ENCODE results near the gene PTPRA. TPM values are rescaled to one million over a fixed set of nuclear protein-coding genes. Genes with fewer than 3 reads are reported as not detected.

PTPRA gene
- polyA plus RNA-seq, 3 donors = 13.0 to 41.9 (median 13.1) TPM

GRCh38 chr20:2879146-2879545 is 5.9 kb downstream of the PTPRA start:
- peaks cover 38% of the 10 kb centered on the region for H3K4me1 Mint-ChIP-seq
- Histone ChIP-seq H3K4me2 (replicated peaks; ENCODE audit: extremely low read depth, low read length, poor library complexity, severe bottlenecking) (no peak overlapping the region), H3K79me2 (ENCODE audit: insufficient read depth, low read length) (peaks cover 96% of the 10 kb centered on the region), H3K9ac (ENCODE audit: insufficient read depth, low read length, poor library complexity, severe bottlenecking) (no peak overlapping the region), H3K4me3 (replicated peaks in 1 of 3; ENCODE audit: low read depth in 2 of 3, low read length in 3 of 3) (no peak overlapping the region), H3K27me3 (ENCODE audit: control insufficient read depth in 2 of 2, insufficient read depth in 2 of 2, low read length in 2 of 2) (no peaks in the 10 kb centered on the region), H4K20me1 (ENCODE audit: insufficient read depth, low read length) (peaks cover 89% of the 10 kb centered on the region), H2AFZ (ENCODE audit: insufficient read depth, low read depth, low read length, poor library complexity, severe bottlenecking) (no peak overlapping the region), H3K36me3 (replicated peaks in 1 of 2; ENCODE audit: control insufficient read depth in 1 of 2, insufficient read depth in 2 of 2, low read length in 2 of 2) (peaks cover 0 to 8% of the 10 kb centered on the region in 2 donors), H3K4me1 (ENCODE audit: control insufficient read depth in 1 of 2, insufficient read depth in 2 of 2, low read length in 2 of 2) (peaks cover 12 to 19% of the 10 kb centered on the region in 2 donors), H3K9me3 (replicated peaks in 1 of 2; ENCODE audit: control insufficient read depth in 1 of 2, insufficient read depth in 1 of 2, low read length in 2 of 2) (no peaks in the 10 kb centered on the region), H3K27ac (ENCODE audit: low read depth in 1 of 2, low read length in 2 of 2) (no peak overlapping the region)
- no peak overlapping the region for H3K4me3 Mint-ChIP-seq
- peaks cover 0 to 3% (median 0%) of the 10 kb centered on the region in 3 donors for H3K27me3 Mint-ChIP-seq (ENCODE audit: low read depth in 3 of 3)
- intact Hi-C loops (cut with micrococcal nuclease) = loop anchor here (10.0 kb wide), 2 partner anchors 106 to 116 kb away; no protein-coding TSS in a partner anchor
- DNase-seq = no peak
- H3K9me3 Mint-ChIP-seq = no peaks in the 10 kb centered on the region
- TF ChIP-seq CTCF (IDR thresholded peaks at IDR 0.05) = no peak
- H3K27ac Mint-ChIP-seq = peak overlapping the region in 1 of 7 donors; percentile 63
- 94% methylated on average over 3 of the region's 3 CpGs for WGBS (ENCODE audit: insufficient coverage)
- peaks cover 12 to 17% of the 10 kb centered on the region in 2 donors for H3K36me3 Mint-ChIP-seq

- Mint-ChIP-seq H3K27ac (no peak overlapping the region), H3K4me3 (no peak overlapping the region), H3K4me1 (peaks cover 40% of the 10 kb centered on the region), H3K9me3 (no peaks in the 10 kb centered on the region), H3K27me3 (ENCODE audit: low read depth in 3 of 3) (peaks cover 0 to 2% (median 0%) of the 10 kb centered on the region in 3 donors), H3K36me3 (peaks cover 5 to 14% of the 10 kb centered on the region in 2 donors)
- no peaks in the 10 kb centered on the region for H3K27me3 ChIP-seq (ENCODE audit: control insufficient read depth in 2 of 2, insufficient read depth in 2 of 2, low read length in 2 of 2)
- H3K27ac ChIP-seq (ENCODE audit: low read depth in 1 of 2, low read length in 2 of 2) = no peak overlapping the region
- TF ChIP-seq CTCF (IDR thresholded peaks at IDR 0.05) = no peak
- no peak for DNase-seq
- peaks cover 2 to 12% of the 10 kb centered on the region in 2 donors for H3K4me1 ChIP-seq (ENCODE audit: control insufficient read depth in 1 of 2, insufficient read depth in 2 of 2, low read length in 2 of 2)
- peaks cover 96% of the 10 kb centered on the region for H3K79me2 ChIP-seq (ENCODE audit: insufficient read depth, low read length)
- no peak overlapping the region for H2AFZ ChIP-seq (ENCODE audit: insufficient read depth, low read depth, low read length, poor library complexity, severe bottlenecking)
- no peak overlapping the region for H3K4me3 ChIP-seq (replicated peaks in 1 of 3; ENCODE audit: low read depth in 2 of 3, low read length in 3 of 3)
- H3K36me3 ChIP-seq (replicated peaks in 1 of 2; ENCODE audit: control insufficient read depth in 1 of 2, insufficient read depth in 2 of 2, low read length in 2 of 2) = peaks cover 0 to 8% of the 10 kb centered on the region in 2 donors
- WGBS (ENCODE audit: insufficient coverage) = 0% methylated on average over 1 of the region's 7 CpGs
- no peak overlapping the region for H3K9ac ChIP-seq (ENCODE audit: insufficient read depth, low read length, poor library complexity, severe bottlenecking)
- H4K20me1 ChIP-seq (ENCODE audit: insufficient read depth, low read length) = peaks cover 90% of the 10 kb centered on the region
- intact Hi-C loops (cut with micrococcal nuclease) = no loop called here
- no peaks in the 10 kb centered on the region for H3K9me3 ChIP-seq (replicated peaks in 1 of 2; ENCODE audit: control insufficient read depth in 1 of 2, insufficient read depth in 1 of 2, low read length in 2 of 2)
- no peak overlapping the region for H3K4me2 ChIP-seq (replicated peaks; ENCODE audit: extremely low read depth, low read length, poor library complexity, severe bottlenecking)
Observed at GRCh38 chr20:2880650-2881049, 7.4 kb downstream of the PTPRA start.
